K562 (cell line): ENCODE measurements around the gene SKIC8. TPM values are rescaled to one million over a fixed set of nuclear protein-coding genes. Genes with fewer than 3 reads are reported as not detected.

Experiments
- CEBPG ChIP-seq, 3 experiments: fragments of 200-800 bp in 1 of 3; sonication (Bioruptor generic) in 1 of 3; sonication (generic) in 1 of 3; formaldehyde crosslinking in 1 of 3; IDR thresholded peaks in 2 of 3; conservative IDR thresholded peaks in 1 of 3; 2 replicates each; pipeline versions ENCODE4 v1.6.1 to v1.8.0; 2016 to 2022; ENCODE audit warnings: missing compliant biosample characterization in 2 of 3, missing genetic modification characterization in 2 of 3, mild to moderate bottlenecking in 1 of 3, missing genetic modification reagents in 1 of 3
- FOSL1 ChIP-seq: fragments of 200-800 bp; sonication (Bioruptor generic); conservative IDR thresholded peaks from 2 replicates; pipeline ENCODE4 v1.6.1; 2016; ENCODE audit warnings: missing genetic modification characterization, missing compliant biosample characterization
- KDM1A ChIP-seq, 2 experiments: fragments of 450-650 bp; IDR thresholded peaks; 2 replicates each; pipeline ENCODE4 v1.6.1; 2016; ENCODE audit warnings: mild to moderate bottlenecking in 2 of 2
- ZNF24 ChIP-seq: fragments of 450-650 bp; IDR thresholded peaks from 2 replicates; pipeline ENCODE4 v1.6.1; 2016
- polyA plus RNA-seq, 8 experiments: library from polyadenylated mRNA; depleted of rRNA in 4 of 8; stranded (reverse) in 5 of 8; unstranded in 3 of 8; fragments of >200 nt; fragmentation: Nextera tagmentation in 2 of 8; fragmentation: Illumina TruSeq in 1 of 8; extraction: Ambion mirVana in 2 of 8; extraction: Trizol in 1 of 8; gene quantifications; 2 replicates each; pipeline versions ENCODE4 v1.2.1 to v1.2.3, GENCODE V29; 2011 to 2014; ENCODE audit warnings: inconsistent platforms in 1 of 8, missing spikeins in 1 of 8
- total RNA-seq, 7 experiments: library from RNA; depleted of rRNA in 6 of 7; stranded (reverse); fragments of >200 nt in 6 of 7; fragmentation: Illumina TruSeq in 2 of 7; extraction: Trizol in 2 of 7; gene quantifications; 2 replicates each; pipeline versions ENCODE4 v1.2.1 to v1.2.3, GENCODE V29; 2011 to 2021; ENCODE audit warnings: low replicate concordance in 1 of 7
- TF ChIP-seq, protein P1 (sequence below): fragments of 200-600 bp; sonication (generic); IDR thresholded peaks from one replicate; pipeline ENCODE4 v1.6.1; 2012; ENCODE audit warnings: mild to moderate bottlenecking, low read depth, low read length, inconsistent platforms

The SKIC8 gene
- total and polyA plus RNA-seq, 9 of the 15 experiments (the other 6 are each of a cell fraction or from before 2014, with no cell fraction given) = 79.5 to 389 (median 146) TPM

DNA sequence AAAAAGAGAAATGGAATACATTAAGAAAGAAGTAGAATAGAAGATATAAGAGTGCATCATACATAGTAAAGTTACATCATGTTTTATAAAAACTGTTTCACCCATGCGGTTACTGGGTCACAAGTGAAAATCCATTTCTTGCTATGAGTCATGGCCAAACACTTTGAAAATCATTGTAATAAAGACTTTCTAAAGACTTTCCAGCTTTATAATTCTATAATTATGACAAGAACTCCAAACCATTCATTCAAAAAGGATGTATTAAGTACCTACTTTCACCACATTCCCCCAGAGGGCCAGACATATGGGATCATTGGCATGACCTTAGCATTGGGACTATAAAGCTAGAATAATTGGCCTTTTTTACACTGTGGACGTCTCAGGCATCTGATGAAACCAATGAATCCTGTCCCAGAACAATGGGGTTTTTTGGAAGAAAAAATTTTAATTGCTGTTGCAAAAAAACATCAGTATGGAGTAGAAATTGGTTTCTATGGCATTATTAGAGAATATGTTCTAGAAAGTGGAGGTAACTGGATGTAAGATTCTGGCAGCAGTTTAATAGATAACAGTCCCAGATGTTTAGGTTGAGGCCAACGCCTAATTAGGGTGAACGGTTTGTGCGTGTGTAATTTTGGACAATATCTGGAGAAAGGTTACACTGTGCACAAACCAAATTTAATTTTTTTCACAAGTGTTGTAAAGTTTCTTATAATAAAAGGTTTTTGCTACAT lies 3.3 kb upstream of the SKIC8 start (continued):
- TF ChIP-seq, protein P1, sequence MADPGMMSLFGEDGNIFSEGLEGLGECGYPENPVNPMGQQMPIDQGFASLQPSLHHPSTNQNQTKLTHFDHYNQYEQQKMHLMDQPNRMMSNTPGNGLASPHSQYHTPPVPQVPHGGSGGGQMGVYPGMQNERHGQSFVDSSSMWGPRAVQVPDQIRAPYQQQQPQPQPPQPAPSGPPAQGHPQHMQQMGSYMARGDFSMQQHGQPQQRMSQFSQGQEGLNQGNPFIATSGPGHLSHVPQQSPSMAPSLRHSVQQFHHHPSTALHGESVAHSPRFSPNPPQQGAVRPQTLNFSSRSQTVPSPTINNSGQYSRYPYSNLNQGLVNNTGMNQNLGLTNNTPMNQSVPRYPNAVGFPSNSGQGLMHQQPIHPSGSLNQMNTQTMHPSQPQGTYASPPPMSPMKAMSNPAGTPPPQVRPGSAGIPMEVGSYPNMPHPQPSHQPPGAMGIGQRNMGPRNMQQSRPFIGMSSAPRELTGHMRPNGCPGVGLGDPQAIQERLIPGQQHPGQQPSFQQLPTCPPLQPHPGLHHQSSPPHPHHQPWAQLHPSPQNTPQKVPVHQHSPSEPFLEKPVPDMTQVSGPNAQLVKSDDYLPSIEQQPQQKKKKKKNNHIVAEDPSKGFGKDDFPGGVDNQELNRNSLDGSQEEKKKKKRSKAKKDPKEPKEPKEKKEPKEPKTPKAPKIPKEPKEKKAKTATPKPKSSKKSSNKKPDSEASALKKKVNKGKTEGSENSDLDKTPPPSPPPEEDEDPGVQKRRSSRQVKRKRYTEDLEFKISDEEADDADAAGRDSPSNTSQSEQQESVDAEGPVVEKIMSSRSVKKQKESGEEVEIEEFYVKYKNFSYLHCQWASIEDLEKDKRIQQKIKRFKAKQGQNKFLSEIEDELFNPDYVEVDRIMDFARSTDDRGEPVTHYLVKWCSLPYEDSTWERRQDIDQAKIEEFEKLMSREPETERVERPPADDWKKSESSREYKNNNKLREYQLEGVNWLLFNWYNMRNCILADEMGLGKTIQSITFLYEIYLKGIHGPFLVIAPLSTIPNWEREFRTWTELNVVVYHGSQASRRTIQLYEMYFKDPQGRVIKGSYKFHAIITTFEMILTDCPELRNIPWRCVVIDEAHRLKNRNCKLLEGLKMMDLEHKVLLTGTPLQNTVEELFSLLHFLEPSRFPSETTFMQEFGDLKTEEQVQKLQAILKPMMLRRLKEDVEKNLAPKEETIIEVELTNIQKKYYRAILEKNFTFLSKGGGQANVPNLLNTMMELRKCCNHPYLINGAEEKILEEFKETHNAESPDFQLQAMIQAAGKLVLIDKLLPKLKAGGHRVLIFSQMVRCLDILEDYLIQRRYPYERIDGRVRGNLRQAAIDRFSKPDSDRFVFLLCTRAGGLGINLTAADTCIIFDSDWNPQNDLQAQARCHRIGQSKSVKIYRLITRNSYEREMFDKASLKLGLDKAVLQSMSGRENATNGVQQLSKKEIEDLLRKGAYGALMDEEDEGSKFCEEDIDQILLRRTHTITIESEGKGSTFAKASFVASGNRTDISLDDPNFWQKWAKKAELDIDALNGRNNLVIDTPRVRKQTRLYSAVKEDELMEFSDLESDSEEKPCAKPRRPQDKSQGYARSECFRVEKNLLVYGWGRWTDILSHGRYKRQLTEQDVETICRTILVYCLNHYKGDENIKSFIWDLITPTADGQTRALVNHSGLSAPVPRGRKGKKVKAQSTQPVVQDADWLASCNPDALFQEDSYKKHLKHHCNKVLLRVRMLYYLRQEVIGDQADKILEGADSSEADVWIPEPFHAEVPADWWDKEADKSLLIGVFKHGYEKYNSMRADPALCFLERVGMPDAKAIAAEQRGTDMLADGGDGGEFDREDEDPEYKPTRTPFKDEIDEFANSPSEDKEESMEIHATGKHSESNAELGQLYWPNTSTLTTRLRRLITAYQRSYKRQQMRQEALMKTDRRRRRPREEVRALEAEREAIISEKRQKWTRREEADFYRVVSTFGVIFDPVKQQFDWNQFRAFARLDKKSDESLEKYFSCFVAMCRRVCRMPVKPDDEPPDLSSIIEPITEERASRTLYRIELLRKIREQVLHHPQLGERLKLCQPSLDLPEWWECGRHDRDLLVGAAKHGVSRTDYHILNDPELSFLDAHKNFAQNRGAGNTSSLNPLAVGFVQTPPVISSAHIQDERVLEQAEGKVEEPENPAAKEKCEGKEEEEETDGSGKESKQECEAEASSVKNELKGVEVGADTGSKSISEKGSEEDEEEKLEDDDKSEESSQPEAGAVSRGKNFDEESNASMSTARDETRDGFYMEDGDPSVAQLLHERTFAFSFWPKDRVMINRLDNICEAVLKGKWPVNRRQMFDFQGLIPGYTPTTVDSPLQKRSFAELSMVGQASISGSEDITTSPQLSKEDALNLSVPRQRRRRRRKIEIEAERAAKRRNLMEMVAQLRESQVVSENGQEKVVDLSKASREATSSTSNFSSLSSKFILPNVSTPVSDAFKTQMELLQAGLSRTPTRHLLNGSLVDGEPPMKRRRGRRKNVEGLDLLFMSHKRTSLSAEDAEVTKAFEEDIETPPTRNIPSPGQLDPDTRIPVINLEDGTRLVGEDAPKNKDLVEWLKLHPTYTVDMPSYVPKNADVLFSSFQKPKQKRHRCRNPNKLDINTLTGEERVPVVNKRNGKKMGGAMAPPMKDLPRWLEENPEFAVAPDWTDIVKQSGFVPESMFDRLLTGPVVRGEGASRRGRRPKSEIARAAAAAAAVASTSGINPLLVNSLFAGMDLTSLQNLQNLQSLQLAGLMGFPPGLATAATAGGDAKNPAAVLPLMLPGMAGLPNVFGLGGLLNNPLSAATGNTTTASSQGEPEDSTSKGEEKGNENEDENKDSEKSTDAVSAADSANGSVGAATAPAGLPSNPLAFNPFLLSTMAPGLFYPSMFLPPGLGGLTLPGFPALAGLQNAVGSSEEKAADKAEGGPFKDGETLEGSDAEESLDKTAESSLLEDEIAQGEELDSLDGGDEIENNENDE = no peak
- peak in 1 of 2 experiments; percentile 29; a peak in 2 of 4 replicates for TF ChIP-seq KDM1A (IDR thresholded peaks at IDR 0.05)
- no peak for TF ChIP-seq ZNF24
- no peak for TF ChIP-seq CEBPG (CRISPR knock-in tag; IDR thresholded peaks at IDR 0.05)
- peak in 1 of 2 experiments; percentile 71; a peak in 2 of 4 replicates for TF ChIP-seq CEBPG (tag; conservative IDR thresholded peaks at IDR 0.05 in 1 of 2, IDR thresholded peaks at IDR 0.05 in 1 of 2)
- peak; percentile 42; the same call in 1 of the 2 replicates for TF ChIP-seq FOSL1
